NCI-H748 (cell line): ENCODE measurements around the gene GRIK1.

Experiments
- DNase-seq: peaks from one replicate; lab custom pipeline; 2025; ENCODE audit not compliant: unreplicated experiment; lab: John Stamatoyannopoulos, UW

Gene GRIK1

DNA sequence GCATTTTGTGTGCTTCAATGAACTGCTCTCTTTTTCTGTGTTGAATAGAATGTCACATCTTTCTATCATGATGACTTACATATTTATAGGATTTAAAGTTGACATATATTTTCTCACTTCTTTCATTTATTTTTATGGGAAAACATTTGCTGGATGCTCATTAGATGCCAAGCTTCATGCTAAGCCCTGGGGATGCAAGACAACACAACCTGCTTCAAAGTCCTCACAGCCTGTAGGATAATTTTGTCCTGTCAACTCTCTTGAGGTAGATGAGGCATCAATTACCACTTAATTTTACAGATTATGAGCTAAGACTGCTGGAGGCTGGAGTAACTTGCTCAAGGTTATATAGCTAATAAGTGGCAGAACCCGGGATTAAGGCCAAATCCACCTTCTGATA lies 264.3 kb downstream of the GRIK1 start:
- no peak for DNase-seq

DNA sequence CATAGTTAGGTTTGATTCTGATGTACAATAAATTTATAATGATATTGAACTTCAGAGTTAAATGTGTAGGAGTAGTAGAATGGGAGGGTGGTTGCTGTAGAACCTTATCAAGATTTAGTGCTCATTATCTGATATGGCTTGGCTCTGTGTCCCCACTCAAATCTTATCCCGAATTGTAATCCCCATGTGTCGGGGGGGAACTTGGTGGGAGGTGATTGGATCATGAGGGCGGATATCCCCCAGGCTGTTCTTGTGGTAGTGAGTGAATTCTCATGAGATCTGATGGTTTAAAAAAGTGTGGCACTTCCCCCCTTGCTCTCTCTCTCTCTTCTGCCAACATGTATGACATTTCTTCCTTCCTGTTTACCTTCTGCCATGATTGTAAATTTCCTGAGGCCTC lies 265.5 kb downstream of the GRIK1 start:
- no peak for DNase-seq

DNA sequence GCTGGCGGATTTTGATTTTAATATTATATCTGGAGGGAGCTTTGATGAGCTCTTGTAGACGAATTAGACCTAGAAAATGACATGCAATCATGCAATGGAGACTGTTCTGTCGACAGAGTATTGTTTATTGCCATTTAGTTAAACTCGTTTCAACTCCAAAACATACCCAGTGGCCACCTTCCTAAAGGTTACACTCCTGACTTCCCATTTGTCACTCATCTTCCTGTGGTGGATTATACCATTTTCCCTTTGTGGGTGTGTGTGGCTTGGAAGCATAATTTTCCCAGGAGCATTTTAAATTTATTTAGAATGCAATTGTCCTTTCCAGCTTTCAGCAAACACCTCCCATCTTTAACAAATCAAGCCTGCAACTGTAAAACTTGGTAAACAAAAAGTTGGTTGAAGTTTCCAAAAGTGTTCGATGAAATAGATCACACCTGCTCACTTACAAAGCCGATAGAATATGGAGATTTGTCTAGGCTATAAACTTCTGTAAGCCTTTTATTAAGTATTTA lies 266.6 kb downstream of the GRIK1 start:
- DNase-seq, result no peak

DNA sequence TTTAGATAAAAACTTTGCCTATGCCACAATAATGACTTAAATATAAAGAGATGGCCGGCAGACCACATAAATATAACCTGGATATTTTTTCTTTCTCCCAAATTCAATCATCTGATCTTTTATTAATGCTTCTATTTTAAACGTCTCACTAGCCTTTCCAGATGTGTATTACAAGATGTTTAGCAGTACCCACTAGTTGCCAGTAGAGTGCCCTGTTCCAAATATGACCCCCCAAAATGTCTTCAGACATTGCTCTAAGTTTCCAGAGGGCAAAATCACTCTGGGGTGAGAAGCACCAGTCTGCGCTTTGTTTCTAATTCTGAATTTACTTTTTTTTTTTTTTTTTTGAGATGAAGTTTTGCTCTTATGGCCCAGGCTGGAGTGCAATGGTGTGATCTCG lies 268.1 kb downstream of the GRIK1 start:
- DNase-seq, result no peak

DNA sequence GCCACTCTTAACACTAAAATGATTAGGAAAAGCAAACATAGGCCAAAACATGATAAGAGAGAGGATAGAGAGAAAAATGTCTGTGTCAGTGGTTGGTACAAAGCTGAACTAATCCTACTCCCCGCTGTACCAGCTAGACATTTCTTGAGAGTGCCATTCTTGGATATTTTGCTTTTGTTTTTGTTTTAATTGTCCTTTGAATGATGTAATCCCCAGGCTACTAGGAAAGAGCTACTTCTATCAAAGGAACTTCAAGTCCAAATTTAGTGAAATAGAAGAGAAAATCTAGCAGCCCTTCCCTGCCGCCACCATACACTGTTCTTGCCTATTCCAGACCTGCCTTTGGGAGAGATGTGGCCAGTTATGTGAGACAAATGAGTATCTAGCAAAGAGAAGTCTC lies 269.6 kb downstream of the GRIK1 start:
- no peak for DNase-seq

DNA sequence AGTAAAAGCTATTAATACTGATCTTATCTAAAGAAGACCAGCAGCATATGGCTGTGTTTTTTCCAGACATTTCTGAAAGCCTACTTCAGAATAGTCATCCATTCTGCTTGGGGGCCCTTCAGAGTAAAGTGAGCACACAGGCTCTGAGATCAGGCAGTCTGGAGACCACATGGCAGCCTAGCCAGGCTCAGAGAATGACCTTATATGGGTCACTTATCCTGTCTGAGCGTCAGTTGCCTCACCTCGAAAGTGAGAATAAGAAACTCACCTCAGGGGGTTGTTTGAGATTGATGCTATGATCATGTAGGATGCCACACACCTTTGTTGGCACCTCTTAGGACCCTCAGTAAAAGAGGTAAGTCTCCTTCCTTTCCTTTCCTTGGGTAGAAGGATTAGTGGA lies 270.4 kb downstream of the GRIK1 start:
- no peak for DNase-seq

DNA sequence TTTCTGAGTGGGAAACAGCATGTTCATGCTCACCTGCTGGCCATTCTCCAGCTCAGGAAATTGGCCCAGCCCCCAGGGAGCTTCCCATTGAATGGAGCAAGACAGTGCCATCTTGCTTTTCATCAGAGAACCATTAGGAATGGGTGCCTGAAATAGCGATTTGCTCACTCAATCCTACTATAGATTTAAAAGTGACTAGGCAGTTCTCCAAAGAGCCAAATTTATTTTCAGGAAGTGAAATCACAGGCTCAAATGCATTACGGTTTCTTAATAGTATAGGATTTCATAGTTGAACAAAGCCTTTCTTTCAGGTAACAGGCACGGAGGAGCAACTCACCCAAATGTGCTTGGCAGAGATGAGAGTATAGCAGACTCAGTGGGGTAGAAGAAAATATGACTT lies 272.1 kb downstream of the GRIK1 start:
- no peak for DNase-seq

DNA sequence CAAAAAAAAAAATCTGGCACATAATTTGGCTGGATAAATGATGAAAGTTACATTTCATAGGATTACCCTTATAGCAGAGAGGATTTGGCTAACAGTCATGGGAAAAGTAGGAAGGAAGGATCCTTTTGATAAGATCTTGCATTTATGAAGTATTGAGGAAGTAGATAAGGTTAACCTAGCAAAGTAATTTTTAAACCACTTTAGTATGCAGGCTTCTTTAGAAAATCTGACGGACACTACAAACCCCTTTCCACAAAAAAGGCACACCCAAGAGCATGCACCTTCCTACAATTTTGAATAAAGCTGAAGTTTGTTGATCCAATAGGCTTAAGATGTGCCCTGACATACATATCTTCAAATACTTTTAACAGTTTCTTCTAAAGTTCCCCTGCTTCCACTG lies 275.2 kb downstream of the GRIK1 start:
- no peak for DNase-seq

DNA sequence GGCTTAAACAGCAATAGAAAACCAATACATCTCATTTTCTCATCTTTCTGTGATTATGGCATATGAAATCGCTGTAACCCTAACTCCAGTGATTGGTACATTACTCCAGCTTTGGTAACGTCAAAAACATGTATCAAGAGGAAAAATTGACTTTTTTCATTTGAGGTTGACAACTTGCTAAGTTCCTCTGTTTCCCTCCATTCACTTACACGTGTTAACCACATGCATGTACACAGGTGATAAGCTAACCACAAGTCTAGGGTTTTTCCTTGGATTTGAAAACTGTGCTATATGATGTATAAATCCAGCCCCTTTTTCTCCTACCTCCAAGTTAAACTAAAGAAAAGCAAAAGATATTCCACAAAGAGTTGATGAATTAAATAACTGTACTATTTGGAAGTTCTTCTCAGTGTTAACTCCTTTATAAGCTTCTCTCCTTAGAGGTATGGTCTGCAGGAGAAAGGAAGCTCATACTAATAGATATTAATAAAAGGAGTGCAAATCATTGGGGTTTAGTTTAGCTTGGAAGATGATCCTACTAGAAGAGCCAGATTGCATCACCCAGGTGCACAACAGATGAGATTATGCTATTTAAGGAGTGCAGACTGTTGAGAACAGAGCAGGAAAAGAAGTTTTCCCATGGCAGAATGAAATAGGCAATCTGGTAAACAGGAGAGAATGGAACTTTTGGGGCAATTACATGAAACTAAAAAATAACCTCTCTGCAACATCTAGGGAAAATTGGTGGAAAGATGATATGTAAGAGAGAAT lies 277.9 kb downstream of the GRIK1 start:
- no peak for DNase-seq

DNA sequence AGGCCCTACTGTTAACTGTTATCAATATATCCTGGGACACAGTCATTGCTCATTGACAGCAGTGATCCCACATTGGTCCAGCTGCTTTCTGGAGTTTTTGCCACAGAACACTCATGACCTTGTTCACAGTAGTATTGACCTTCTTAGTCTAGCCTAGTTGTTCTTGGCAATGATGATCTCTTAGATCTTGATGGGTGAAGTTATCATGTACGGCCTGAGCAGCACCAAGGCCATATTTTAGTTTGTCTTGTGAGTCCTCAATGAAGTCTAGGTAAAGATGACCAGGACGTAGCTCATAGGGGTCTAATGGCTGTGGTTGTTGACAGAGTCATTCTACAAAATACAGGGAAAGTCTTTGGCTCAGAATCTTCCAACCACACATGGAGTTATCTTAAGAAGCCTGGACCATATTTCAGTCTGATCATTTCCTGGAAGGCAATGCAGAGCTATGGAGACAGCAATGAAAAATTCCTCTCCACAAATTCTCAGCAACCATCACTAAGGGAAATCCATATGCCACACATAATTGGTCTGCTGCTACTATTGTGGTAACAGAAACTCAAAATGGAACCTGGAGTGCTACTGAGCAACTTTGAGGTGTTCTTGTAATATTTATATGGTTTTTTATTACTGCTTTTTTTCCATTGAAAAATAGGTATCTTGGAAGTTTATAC lies 279.6 kb downstream of the GRIK1 start:
- no peak for DNase-seq

DNA sequence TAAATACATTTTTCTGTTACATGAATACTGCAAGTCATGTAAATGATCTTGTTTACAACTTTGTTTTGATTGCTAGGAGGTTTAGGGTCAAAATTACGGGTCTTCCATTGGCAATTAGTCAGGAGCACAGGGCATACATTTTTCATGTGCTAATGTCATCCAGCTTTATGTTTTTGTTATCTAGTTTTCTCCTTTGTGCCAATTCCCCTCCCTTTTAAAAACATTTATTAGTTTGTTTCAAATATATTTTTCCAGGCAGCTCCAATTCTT lies 280.9 kb downstream of the GRIK1 start:
- no peak for DNase-seq

DNA sequence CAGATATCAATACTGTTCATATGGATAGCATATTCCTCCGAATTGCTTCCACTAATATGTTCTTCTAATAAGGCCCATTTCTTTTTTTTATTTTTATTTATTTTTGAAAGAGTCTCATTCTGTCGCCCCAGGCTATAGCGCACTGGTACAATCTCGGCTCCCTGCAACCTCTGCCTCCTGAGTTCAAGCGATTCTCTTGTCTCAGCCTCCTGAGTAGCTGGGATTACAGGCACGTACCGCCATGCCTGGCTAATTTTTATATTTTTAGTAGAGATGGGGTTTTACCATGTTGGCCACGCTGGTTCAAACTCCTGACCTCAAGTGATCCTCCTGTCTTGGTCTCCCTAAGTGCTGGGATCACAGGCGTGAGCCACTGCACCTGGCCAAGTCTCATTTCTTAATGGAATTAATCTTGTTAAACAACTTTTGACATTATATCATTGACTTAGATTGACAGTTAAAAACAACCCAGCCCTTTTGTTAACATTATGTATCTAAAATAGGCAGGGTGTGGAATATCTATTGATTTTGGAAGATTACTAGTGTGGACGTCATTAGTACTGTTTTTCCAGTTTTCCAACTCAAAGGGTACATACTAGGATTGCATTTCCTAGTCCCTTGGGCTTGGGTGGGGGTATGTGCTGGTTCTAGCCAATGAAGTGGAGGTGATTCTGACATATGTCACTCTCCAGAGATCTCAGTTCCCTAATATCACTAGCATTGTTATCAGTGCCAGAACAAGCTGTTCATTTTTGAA lies 281.4 kb downstream of the GRIK1 start:
- no peak for DNase-seq

DNA sequence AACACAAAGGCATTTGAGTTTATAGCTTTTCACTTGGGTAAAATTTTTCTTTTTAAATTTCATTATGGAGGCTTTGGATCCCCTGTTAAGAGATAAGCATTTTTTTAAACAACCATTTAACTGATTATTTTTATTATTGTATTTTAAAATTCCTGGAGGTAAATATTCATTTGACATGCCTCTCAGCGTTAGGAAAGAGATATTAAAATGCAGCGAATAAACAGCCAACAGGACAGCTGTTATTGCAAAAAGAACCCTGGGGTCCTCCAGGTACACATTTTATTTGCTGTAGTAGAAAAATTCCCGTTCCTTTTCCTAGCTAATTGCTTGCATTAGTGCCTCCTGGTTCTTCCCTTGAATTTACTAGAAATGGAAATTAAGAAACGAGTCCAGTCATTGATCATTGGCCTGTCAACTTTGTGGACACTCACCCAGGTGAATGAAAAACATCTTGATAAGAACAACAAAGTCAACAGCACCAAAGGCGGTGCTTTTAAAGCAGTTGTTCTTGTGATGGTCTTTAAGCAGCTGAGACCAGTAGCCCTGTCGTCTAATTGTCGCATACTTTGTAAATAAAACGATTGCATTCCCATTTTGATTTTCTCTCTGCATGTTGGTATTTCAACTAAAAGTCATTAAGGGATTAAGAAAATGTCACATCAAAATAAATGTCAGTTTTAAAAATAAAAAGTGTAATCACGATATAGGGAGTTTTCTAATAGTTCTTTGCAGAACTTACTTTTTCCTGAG lies 282.4 kb downstream of the GRIK1 start:
- no peak for DNase-seq

DNA sequence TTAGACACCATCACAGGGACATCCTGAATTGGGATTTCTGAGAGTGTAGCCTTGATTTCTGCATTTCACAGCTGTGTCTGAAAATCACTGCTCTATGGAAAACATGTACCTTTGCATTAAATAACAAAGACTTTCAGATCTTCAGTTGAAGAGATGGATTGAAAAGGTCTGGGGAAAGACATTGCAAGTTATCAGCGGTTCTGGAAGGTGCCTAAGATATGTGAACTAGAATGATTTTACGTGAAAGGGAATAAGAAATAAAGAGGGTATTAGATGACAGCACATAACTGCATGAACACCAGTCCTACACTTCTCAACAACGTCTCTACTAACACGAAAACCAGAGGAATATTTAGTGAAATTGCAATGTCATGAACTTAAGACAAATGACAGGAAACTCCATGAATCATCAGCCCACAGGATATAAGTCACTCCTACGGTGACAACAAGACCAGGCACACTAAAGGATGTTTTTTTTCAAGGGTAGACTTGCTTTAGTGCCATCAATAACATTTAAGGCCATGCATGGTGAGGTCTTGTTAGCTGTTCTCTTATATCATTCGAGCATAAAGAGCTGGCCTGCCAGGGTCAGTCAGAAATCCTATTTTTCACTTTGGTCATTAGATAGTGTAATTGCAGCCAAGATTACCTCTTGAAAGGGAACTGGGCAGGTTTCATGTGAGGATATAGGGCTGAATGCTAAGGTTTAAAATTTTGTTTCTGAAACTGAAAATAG lies 283.1 kb downstream of the GRIK1 start:
- no peak for DNase-seq

DNA sequence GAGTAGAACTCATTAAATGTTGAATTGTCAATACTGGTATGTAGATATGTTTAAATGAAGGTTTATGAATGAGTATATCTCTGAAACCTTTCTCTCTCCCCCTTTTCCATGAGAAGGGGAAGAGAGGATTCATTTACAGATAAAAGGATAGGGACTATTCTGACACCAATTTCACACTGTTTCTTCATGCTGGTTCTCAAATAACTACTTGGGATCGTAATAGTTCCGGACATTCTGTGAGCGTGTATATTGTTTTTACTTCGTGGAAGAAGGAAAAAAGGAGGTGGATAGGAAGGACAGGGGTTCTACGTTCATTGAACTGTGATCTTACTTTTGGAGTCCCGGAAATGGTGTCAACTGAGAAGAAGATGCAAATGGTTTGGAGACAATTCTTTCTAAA lies 284.2 kb downstream of the GRIK1 start:
- DNase-seq, result no peak

DNA sequence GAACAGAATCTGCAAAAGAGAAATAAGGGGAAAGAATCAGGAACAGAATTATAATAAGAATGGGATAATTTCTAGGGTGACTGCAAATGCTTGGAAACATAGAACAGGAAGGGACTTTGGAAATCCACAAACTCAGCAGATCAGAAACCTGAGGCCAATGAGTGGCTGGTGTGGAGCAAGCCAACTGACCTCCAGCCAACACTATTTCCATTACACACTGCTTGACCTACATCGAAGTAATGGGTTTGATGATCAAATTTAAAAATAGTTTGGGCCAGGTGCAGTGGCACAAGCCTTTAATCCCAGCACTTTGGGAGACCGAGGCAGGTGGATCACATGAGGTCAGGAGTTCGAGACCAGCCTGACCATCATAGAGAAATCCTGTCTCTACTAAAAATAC lies 284.9 kb downstream of the GRIK1 start:
- DNase-seq, result no peak

DNA sequence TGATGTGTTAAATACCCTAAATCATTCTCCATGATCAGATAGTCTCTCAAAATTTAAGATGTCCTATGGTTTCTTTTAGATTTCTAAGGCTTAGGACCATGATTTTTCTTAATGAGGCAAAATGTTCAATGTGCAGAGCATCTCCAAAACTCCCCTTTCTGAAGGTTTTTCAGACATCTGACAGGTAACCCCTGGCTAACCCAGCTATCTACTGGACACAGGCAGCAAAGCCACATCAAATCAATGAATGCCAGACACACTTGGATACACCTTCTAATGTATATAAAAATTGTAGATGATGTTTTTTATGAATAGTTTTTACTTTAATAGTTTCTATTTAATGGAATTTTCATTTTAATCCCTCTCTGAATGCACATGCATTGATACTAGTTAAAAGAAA lies 285.6 kb downstream of the GRIK1 start:
- DNase-seq, result no peak

DNA sequence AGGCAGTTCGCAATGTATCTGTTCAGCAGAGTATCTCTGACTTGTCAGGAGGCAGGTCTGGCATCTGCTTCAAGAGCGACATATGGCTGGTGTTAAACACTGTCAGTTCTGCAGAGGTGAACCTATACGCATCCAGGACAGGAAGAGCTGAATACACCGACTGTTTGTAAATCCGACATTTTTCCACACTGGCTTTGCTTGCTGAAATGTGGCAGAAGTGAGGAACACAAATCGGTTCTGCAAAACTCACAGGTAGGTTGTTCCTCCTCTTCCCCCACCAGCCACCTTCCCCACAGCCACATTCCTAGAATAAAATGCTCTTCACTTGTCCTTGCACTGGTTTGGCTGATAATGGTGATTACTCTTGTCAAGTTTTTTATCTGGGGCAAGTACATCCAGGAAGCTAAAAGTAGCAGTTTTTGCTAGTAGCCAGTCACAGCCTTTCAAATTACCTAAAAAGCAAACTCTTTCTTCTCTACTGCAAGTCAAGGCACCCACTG lies 289.2 kb downstream of the GRIK1 start:
- no peak for DNase-seq

DNA sequence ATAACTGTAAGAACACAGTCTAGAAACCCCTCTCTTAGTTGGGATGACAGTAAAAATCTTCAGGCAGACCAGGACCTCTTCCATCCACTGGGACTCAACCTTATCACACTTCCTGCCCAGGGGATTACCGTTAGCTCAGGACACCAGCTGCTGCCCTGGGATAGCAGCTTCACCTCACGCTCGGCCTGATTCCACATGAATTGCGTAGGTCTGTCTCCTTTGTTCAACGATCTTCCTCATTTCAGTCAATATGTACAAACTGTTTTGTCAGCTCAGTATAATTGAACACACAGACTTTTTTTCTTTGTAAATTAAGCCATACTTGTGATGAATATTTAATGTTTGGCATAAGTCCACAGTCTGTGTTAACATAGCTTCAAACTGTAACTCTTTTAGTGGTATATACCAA lies 290.4 kb downstream of the GRIK1 start:
- DNase-seq, result no peak

DNA sequence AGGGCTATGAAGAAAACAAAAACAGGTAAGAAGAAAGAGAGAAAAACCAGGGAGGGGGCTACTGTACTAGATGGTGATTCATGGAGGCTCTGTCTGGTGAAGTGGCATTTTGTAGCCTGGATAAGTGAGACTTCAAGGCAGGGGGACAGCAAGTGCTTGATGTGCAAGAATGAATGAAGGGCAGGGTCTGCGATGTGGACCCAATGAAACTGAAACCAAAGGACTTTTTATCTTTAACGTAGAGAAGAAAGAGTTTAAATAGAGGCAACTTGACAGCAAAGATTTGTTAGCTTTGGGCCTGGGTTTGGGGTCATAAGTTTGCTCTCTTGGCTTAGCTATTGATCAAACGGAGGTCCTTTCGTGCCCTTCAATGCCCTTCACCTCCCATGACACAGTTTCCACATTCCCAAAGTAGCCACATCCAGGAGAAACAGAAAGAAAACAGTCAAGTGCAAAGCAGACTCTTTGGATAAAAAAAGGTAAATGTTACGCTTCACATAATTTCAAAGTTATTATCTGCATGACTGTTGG lies 291.0 kb downstream of the GRIK1 start:
- no peak for DNase-seq
